K562 treated with DMSO at 1 percent for 4 hours (cell line): ENCODE results near the gene OTOA. TPM values are rescaled to one million over a fixed set of nuclear protein-coding genes. Genes with fewer than 3 reads are reported as not detected.

Experiments
- total RNA-seq: library from RNA; unstranded; fragments of 300-600 nt; gene quantifications from 2 replicates; pipeline ENCODE4 v1.2.3, GENCODE V29; 2022; ENCODE audit not compliant: insufficient read depth

The OTOA gene
- not detected in 2 replicates for total RNA-seq

DNA sequence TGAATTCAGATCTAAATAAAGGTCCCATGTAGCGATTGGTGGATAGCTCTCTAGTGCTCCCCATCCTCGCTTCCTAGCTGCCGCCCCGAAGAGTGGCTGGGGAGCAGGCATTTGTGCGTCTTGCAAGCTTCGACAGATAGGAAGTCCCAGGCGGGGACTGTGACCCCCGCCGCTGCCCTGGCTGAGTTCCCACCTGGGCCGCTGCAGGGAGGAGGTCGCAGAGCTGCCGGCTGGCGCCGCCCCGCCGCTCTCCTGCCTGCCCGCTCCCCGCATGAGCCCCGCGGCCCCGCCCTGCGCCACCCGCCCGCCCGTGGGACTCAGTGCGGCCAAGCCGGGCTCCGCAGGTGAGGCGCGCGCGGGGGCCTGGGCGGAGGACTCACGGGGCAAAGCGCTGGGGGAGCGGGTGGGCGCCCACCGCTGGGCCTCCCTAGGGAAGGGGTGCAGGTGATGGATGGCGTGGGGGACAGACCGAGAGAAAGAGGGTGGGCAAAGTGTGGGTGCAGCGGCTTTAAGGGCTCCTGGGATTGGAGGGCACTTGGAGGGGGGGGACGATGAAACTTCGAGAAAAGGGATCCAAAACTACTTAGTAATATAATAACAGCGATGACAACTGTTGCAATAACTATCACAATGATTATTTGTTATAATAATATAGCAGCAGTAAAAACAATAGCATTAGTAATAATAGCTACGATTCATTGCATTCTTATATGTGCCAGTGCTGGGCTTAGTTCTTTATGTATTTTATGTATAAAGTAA is at the start of gene OTOA:
Gene OTOA (plus strand): TSS at position 80 of the 759 bp plus-strand sequence. CDS start 14,547 bp downstream, outside the sequence.

DNA sequence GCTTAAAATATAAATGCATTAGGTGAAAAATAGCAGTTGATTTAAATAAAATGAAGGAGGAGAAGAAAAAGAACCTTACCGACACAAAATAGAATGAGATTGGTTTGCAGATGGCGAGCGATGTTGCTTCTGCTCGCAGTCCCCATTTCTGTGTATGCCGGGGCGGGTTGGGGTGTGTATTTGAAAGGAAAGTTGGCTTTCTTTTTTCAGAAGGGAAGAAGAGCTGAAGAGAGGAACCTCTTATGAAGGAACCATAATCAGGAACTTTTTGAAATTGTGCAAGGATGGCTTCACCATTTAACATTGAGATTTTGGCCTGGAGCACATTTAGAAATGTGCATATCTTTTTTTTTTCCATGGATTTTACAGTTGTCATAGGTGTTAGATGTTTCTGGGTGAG is 11.3 kb upstream of the OTOA start, which contains the start of gene IGSF6:
Gene IGSF6 (minus strand): TSS at position 156 of the 400 bp plus-strand sequence. CDS start 10 bp downstream, at position 146.

Other genes starting within 250 kb of the OTOA start
- gene METTL9, start 64.4 kb upstream of the OTOA start, total RNA-seq, result 108 and 131 TPM in 2 replicates
- gene IGSF6, start 11.4 kb upstream of the OTOA start, total RNA-seq, result 0.71 TPM in 1 of 2 replicates, not detected in the other
- 15.1 and 15.3 TPM in 2 replicates for gene NPIPB4, start 193.8 kb downstream of the OTOA start, total RNA-seq